ENCODE data around the gene WFDC10A.
A peak's percentile ranks its signal among the peaks of the same experiment; 100 is the strongest.
"Not testable (repeated sequence)": the region's sequence is repeated elsewhere in the genome, so short reads cannot be mapped to it uniquely, and the experiment has no call there.

The WFDC10A gene

DNA sequence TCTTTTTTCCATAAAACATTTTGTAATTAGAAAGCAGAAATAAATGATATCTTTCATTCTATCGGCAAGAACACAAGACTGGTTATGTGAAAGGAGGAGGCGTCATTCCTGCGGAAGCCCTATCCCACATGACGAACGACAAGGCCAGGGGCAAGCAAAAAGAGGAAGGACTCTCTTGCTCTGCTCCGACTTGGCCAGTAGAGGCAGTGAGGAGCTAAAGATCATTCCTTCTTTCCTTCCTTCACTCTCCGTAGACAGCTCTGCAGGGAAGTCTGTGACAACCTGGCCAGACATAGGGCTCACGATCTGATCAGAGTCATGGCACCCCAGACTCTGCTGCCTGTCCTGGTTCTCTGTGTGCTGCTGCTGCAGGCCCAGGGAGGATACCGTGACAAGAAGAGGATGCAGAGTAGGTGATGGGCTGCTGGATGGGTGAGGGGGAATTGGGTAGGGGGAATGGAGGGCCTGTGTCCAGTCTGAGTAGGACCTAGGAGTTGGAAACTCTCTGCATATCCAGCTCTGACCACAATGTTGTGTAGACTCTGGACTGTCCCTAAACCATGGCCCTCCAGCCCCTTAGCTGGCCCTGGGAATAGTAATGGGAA lies at the start of gene WFDC10A:
Gene WFDC10A, plus strand, starts transcription at position 244 of the 605 bp plus-strand sequence. Its CDS starts 75 bp downstream, at position 319.
- peak; percentile 46 for DNase-seq (ENCODE audit: low read depth)

DNA sequence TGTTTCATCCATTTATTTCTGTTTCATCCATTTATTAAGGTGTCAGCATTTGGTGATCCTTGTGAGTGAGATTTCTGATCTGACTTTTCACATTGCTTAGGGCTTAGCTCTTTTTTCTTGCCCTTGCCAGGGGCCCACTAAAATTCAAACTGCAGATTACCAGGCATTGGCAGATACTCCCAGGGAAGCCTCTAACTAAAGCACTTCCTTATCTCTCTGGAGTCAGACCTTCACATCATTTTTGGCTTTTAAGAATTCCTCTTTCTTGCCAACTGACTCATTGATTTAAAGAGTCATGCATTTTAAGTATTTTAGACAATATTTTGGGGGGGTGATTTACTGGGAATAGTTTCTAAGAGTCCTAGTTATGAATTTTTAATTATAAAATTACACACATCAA lies 47.8 kb upstream of the WFDC10A start:
- no peak for DNase-seq (ENCODE audit: low read depth)

DNA sequence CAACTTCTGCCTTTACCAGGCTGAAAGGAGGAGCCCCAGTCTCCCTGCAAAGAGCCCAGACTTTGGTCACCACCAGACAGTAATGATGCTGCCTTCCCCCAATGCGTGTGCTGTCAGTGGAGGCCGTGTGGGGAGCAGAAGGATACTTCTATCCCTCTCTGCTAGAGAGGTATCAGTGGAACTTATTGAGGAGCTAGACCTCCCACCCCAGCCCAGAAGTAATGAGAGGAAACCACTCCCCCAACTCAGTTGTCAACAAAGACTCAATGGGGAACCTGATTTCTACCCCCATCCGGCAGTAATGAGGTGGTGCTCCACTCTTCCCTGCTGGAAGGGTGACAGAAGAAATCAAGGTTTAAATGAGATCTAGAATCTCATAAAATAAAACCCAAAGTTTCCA lies 46.0 kb upstream of the WFDC10A start:
- DNase-seq (ENCODE audit: low read depth), result no peak

DNA sequence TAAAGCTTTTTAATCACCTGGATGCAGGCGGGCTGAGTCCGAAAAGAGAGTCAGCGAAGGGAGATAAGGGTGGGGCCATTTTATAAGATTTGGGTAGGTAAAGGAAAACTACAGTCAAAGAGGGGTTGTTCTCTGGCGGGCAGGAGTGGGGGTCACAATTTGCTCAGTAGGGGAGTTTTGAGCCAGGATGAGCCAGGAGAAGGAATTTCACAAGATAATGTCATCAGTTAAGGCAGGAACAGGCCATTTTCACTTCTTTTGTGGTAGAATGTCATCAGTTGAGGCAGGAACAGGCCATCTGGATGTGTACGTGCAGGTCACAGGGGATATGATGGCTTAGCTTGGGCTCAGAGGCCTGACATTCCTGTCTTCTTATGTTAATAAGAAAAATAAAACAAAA lies 45.2 kb upstream of the WFDC10A start:
- not testable (repeated sequence) for DNase-seq (ENCODE audit: low read depth)

DNA sequence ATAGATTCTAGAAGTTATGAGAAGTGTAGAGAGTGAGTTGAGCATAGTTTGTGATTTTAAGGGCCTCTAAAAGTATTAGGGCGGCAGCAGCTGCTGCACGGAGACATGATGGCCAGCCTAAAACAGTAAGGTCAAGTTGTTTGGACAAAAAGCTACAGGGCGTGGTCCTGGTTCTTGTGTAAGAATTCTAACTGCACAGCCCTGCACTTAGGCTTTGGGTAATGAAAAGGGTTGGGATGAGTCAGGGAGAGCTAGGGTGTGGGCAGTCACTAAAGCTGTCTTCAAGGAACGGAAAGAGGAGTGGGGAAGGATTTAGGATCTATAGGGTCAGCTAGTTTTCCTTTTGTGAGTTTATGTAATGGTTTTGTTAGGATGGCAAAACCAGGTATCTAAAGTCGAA lies 43.6 kb upstream of the WFDC10A start:
- DNase-seq (ENCODE audit: low read depth), result not testable (repeated sequence)

DNA sequence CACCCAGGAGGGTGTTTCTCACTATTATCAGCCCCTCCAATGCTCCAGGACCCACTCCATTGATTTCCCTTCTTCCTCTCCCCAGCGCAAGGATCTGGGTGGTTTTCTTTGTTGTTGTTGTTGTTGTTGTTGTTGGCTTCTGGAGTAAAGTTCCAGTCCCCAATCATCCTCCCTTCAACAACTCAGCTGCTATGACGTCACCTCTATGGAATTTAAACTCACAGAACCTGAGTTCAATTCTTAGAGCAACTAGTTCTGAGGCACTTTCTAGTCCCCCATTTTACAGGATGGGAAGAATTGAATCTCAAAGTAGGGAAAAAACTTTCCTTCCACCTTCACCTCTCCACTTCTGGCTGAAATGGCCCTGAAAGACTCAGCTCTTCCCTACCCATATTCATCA lies 40.7 kb upstream of the WFDC10A start:
- DNase-seq (ENCODE audit: low read depth), result no peak

DNA sequence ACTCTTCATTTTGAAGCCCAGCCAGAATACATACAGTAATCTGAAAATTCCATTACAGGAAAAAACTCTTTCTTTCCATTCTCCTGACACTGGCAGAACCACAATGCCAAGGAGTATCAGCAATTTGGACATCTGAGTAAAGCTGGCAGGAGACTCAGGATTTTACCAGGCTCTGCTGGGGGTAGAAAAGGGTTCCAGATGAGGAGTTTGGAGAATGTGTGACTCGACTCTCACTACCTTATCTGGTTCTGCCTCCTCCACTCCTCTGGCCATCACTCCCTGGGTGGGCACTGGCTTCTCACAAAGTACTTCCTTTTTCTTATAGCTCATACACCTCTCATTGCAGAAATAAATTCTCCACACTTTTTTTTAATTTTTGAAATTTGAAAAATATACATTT lies 39.8 kb upstream of the WFDC10A start:
- no peak for DNase-seq (ENCODE audit: low read depth)

DNA sequence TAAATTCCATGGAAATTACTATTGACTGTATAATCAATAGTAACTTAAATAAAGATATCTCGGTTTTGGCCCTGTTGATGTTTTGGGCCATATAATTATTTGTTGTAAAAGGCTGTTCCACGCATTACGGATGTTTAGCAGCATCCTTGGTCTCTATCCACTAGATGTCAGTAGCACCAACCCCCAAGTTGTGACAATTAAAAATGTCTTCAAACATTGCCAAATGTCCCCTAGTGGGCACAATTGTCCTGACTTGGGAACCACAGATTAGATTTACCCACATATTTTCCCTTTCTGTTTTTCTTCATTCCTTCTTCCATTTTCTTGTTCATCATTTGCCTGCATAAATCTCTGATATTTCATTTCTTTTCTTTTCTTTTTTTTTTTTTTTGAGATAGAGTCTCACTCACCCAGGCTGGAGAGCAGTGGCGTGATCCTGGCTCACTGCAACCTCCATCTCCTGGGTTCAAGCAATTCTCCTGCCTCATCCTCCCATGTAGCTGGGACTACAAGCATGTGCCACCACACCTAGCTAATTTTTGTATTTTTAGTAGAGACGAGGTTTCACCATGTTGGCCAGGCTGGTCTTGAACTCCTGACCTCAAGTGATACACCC lies 36.9 kb upstream of the WFDC10A start:
- peak; percentile 57 for DNase-seq (ENCODE audit: low read depth)

DNA sequence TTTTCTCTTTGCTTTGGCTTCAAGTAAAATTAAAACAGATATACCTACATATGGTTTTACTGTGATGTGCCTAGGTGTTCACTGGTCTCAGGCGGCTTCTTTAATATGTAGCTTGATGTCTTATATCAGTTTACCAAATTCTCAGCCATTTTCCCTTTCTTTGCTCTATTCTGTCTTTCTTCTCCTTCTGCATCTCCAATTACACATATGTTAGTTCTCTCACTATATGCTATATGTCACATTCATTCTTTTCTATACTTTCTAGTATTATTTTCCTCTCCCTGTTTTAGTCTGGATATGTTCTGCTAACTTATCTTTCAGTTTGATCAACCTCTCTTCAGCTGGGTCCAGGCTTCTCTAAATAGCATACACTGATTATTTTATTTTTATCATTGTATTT lies 36.0 kb upstream of the WFDC10A start:
- no peak for DNase-seq (ENCODE audit: low read depth)

DNA sequence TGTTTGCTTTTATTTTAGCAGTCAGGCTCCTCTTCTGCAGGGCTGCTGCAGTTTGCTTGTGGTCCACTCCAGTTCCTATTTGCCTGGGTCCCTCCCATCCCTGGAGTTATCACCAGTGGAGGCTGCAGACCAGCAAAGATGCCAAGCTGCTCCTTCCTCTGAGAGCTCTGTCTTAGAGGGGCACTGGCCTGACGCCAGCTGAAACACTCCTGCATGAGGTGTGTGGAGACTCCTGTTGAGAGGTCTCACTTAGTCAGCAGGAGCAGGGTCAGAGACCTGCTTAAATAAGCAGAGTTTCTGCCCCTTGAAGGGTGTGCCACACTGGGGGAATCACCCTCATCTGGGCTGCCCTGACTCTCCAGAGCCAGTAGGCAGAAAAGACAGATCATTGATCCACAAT lies 34.3 kb upstream of the WFDC10A start:
- no peak for DNase-seq (ENCODE audit: low read depth)

DNA sequence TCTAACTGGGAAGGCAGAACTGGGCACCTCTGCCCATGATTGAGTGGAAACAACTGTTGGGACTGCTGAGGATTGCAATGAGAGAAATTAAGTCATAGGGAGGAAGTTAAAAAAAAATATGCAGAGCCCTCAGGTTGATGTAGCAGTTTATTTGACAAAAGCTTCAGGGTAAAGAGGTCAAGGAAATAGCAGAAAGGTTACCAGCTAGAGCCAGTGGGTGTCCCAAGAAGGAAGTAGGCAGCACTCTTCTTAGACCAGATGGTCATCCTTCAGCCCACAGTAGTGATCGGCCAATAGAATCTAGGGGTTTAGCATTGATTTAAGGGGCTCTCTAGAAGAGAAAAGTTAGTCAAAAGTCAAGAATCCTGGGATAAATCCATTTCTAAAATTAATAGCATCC lies 21.7 kb upstream of the WFDC10A start:
- DNase-seq (ENCODE audit: low read depth), result no peak

DNA sequence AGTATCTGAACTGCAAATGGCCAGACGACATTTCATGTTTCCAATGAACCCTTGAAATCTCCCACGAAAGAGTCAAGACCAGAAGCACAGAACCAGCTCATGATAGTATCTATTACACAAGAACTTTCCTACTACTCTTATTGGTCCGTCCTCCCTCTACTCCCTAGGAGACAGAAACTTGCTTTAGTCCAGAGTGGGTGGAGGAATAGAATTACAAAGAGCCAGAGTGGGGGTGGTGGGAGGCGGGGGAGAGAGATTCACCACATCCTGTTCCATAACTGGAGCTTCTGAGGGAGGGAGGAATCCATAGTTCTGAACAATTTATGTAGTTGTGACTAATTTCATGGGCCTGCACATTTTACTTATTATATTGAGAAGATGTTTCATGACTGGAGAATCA lies 18.5 kb upstream of the WFDC10A start:
- peak; percentile 79 for DNase-seq (ENCODE audit: low read depth)

DNA sequence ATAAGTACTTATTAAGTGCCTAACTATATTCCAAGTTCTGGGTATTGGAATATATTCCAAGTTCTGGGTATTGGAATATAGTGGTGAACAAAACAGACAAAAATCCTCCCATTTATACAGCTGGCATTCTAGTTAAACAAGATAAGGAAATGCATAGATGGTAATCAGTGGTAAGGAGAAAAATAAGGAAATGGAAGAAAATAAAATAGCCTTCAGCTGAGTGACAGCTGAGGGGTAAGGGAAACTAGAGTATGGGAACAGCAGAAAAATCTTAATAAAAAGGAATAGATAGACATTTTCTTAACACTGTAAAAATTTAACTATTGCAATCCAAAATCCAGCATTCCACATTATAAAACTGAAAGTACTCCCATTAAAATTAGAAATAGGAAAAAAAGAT lies 17.2 kb upstream of the WFDC10A start:
- no peak for DNase-seq (ENCODE audit: low read depth)

DNA sequence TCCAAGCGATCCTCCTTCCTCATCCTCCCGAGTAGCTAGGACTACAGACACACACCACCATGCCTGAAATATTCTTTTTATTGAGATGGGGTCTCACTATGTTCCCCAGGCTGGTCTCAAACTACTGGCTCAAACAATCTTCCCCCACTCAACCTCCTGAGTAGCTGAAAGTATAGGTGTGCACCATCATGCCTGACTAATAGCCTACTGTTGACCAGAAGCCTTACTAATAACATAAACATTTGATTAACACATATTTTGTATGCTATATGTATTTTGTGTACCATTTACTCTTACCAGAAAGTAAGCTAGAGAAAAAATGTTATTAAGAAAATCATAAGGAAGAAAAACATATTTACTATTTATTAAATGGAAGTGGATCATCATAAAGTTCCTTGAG lies 11.9 kb upstream of the WFDC10A start:
- no peak for DNase-seq (ENCODE audit: low read depth)

DNA sequence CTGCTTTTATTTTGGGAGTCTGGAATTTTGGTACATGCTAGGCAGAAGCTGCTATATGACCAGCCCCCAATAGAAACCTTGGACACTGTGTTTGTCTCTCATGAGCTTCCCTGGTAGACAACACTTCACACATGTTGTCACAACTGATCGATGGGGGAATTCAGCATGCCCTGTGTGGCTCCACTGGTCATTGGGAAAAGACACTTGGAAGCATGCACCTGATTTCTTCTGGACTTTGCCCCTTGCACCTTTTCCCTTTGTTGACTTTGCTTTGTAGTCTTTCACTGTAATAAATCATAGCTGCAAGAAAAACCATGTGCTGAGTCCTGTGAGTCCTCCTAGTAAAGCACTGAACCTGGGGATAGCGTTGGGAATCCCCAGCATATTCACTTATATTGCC lies 7.9 kb upstream of the WFDC10A start:
- no peak for DNase-seq (ENCODE audit: low read depth)

DNA sequence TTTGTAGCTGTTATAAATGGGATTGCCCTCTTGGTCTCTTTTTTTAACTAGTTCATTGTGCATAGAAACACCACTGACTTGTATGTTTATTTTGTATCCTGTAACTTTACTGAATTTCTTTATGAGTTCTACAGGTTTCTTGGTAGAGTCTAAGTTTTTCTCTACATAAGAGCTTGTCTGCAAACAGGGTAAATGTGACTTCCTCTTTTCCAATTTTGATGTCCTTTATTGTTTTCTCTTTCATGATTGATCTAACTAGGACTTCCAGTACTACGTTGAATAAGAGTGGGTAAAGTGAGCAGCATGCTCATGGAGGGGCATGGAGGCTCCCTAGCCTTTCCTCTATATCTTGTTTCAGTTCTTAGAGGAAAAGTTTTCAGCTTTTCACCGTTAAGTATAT lies 3.0 kb upstream of the WFDC10A start:
- DNase-seq (ENCODE audit: low read depth), result no peak

DNA sequence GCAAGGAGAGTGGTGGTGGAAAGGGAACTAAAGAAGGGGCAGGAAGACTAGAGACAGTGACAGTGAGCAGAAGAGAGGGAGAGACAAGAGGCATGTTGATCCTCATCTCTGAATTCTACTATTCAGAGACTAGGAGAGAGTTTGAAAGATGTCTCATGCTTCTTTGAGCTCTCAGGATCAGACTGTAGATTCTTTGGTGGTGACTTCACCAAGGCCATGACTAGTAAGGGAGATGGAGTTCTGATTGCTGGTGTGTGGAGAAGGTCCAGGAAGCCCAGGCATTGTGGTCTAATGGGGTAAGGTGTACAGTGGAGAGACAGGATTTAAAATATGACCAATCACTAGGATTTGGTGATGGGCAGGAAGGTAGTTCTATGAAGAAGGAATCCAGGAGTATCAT lies 832 bp downstream of the WFDC10A start:
- peak; percentile 3 for DNase-seq (ENCODE audit: low read depth)

DNA sequence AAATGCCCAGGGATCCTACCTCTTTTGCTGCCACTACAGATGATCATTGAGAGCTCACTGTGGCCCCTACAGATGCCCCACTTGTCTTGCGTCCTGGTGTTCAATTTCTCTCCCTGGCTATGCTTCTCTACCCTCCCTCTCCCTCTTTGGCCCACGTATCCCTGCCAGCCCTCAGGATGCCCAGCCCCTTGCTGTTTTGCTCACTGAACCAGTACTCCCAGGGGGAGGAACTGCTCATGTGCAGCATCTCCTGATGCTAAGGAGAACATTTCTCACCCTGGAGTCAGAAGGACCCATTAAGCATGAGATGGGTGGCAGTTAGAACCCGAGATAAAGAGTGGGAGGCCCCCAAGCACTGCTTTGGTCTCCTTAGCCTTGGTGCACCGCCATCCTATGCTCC lies 1.6 kb downstream of the WFDC10A start, which contains the start of gene WFDC9:
Gene WFDC9, minus strand, starts transcription at position 101 of the 400 bp plus-strand sequence. CDS start 21,103 bp downstream, outside the sequence.
- DNase-seq (ENCODE audit: low read depth), result no peak

DNA sequence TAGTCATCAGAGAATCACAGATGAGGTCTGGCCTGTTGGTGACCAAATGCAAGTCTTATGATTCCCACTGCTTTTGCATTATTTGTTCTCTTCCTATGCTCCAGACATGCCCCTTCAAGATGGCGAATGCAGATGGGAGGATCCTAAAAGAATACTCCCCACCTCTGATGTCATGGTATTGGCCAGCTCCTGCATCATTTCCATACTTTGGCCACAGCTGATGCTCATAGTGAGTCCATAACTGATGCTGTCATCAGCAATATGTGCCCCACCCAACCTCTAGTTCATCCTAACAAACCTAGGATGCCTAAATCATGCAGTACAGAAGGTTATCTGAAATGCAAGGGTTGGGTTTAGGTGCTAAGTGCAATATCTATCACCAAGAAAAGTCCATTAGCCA lies 7.0 kb downstream of the WFDC10A start:
- no peak for DNase-seq (ENCODE audit: low read depth)

DNA sequence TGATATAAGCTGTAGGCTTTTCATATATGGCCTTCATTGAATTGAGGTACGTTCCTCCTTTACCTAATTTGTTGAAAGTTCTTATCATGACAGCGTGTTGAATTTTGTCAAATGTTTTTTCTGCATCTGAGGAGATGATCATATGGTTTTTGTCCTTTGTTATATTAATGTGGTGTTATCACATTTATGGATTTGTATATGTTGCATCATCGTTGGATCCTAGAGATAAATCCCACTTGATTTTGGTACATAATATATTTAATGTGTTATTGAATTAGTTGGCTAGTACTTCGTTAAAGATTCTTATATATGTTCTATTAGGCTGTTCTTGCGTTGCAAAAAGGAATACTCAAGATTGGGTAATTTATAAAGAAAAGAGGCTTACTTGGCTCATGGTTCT lies 10.1 kb downstream of the WFDC10A start:
- no peak for DNase-seq (ENCODE audit: low read depth)

DNA sequence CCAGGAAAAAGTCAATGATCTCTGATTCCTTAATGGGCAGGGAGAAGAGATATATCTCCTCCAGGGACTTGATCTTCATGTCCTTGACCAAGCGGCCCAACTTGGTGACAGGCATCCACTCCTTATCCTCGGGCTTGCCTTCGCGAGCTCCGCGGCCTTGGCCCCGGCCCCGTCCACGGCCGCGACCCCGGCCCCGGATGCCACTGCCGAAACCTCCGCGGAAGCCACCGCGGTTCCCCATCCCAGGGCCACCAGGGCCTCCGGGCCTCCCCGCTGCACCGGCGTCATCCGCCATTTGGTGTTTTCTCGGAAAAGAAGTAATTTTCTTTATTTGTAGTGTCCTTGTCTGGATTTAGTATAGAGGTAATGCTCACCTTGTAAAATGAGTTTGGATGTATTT lies 11.5 kb downstream of the WFDC10A start:
- DNase-seq (ENCODE audit: low read depth), result not testable (repeated sequence)

DNA sequence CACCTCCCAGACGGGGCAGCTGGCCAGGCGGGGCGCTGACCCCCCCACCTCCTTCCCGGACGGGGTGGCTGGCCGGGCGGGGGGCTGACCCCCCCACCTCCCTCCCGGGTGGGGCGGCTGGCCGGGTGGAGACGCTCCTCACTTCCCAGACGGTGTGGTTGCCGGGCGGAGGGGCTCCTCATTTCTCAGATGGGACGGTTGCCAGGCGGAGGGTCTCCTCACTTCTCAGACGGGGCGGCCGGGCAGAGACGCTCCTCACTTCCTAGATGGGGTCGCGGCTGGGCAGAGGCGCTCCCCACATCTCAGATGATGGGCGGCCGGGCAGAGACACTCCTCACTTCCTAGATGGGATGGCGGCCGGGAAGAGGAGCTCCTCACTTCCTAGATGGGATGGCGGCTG lies 16.3 kb downstream of the WFDC10A start:
- not testable (repeated sequence) for DNase-seq (ENCODE audit: low read depth)

DNA sequence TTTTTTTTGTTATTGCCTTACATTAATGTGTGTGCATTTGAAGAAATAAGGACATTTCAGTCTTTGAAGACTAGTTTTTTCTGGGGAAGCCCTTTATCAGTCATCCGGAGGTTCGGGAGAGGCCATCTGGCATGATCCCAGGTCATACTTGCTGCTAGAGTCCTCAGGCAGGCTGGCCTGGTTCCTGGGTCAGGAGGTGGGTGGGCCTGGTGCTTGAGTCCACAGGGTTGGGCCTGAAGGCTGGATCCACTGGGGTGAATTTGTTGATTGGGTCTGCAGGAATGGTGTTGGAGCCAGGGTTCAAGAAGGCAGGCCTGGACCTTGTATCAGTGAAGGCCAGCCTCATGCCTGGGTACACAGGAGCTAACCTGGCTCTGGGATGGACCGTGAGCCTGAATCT lies 17.3 kb downstream of the WFDC10A start:
- DNase-seq (ENCODE audit: low read depth), result no peak

DNA sequence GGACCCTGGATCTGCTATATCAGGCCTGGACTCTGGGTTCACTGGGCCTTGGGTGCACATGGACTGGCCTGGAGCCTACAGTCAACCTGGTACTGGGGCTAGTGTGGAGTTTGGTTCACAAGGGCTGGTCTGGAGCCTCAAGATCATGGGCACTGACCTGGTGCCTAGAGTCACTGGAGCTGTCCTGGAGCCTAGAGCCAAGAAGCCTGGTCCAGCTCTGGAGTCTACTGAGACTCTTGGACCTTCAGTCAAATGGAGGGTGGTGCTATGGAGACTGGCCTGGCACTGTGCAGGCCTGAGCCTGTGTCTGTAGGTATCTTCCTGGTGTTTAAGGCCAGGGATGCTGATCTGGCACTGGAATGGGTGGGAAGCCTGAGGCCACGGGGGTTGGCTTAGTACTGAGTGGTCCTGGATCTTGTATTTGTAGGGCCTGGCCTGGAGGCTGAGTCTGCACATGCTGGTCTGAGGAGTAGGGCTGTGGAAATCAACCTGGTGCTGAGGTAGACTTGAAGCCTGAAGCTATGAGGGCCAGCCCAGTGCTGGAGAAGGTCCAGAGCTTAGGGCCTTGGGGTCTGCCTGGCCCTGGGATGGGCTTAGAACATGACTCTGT lies 18.0 kb downstream of the WFDC10A start:
- no peak for DNase-seq (ENCODE audit: low read depth)

All from EH (cell line).